Measurements from ENCODE around the gene TSTD2. TPM values are rescaled to one million over a fixed set of nuclear protein-coding genes. Genes with fewer than 3 reads are reported as not detected.

Gene TSTD2
- total RNA-seq, 1 experiment from 2014 or later, result 29.2 TPM

- Histone ChIP-seq H3K9me3 (ENCODE audit: low read length) (no peaks in the 10 kb centered on the region), H3K9me2 (replicated peaks; ENCODE audit: insufficient read depth, low read length) (no peaks in the 10 kb centered on the region), H3K27ac (ENCODE audit: low read length) (no peak overlapping the region), H2AFZ (ENCODE audit: low read length) (no peak overlapping the region), H3K4me2 (ENCODE audit: low read depth, low read length, poor library complexity, severe bottlenecking) (no peak overlapping the region), H3K79me2 (ENCODE audit: low read length) (no peaks in the 10 kb centered on the region), H3K27me3 (ENCODE audit: low read length) (no peaks in the 10 kb centered on the region), H3K4me1 (ENCODE audit: low read length) (no peaks in the 10 kb centered on the region), H3K36me3 (ENCODE audit: insufficient read depth, low read length) (peaks cover 40% of the 10 kb centered on the region; the same call in 1 of the 2 replicates), H3K9ac (ENCODE audit: low read length) (no peak overlapping the region), H4K20me1 (ENCODE audit: insufficient read depth, low read depth, low read length) (no peaks in the 10 kb centered on the region), H3K4me3 (ENCODE audit: low read length) (no peak overlapping the region)
- no peak for DNase-seq
These were observed 30.7 kb downstream of the TSTD2 start for GRCh38 chr9:97602430-97602829.

- Histone ChIP-seq H3K9ac (ENCODE audit: low read length) (no peak overlapping the region), H3K9me2 (replicated peaks; ENCODE audit: insufficient read depth, low read length) (no peaks in the 10 kb centered on the region), H3K79me2 (ENCODE audit: low read length) (no peaks in the 10 kb centered on the region), H3K36me3 (ENCODE audit: insufficient read depth, low read length) (peaks cover 38% of the 10 kb centered on the region; the same call in 1 of the 2 replicates), H3K4me1 (ENCODE audit: low read length) (no peaks in the 10 kb centered on the region), H3K27me3 (ENCODE audit: low read length) (no peaks in the 10 kb centered on the region), H3K4me3 (ENCODE audit: low read length) (no peak overlapping the region), H3K9me3 (ENCODE audit: low read length) (no peaks in the 10 kb centered on the region), H4K20me1 (ENCODE audit: insufficient read depth, low read depth, low read length) (no peaks in the 10 kb centered on the region), H3K27ac (ENCODE audit: low read length) (no peak overlapping the region), H2AFZ (ENCODE audit: low read length) (no peak overlapping the region), H3K4me2 (ENCODE audit: low read depth, low read length, poor library complexity, severe bottlenecking) (no peak overlapping the region)
- no peak for DNase-seq
These were observed 31.8 kb downstream of the TSTD2 start for GRCh38 chr9:97601228-97601898.

- no peak overlapping the region for H3K4me2 ChIP-seq (ENCODE audit: low read depth, low read length, poor library complexity, severe bottlenecking)
- no peaks in the 10 kb centered on the region for H3K79me2 ChIP-seq (ENCODE audit: low read length)
- H3K9me2 ChIP-seq (replicated peaks; ENCODE audit: insufficient read depth, low read length), result no peaks in the 10 kb centered on the region
- H2AFZ ChIP-seq (ENCODE audit: low read length), result no peak overlapping the region
- H4K20me1 ChIP-seq (ENCODE audit: insufficient read depth, low read depth, low read length), result no peaks in the 10 kb centered on the region
- no peak overlapping the region for H3K9ac ChIP-seq (ENCODE audit: low read length)
- H3K4me3 ChIP-seq (ENCODE audit: low read length), result no peak overlapping the region
- no peak overlapping the region for H3K27ac ChIP-seq (ENCODE audit: low read length)
- no peaks in the 10 kb centered on the region for H3K27me3 ChIP-seq (ENCODE audit: low read length)
- peaks cover 35% of the 10 kb centered on the region; the same call in 1 of the 2 replicates for H3K36me3 ChIP-seq (ENCODE audit: insufficient read depth, low read length)
- H3K4me1 ChIP-seq (ENCODE audit: low read length), result no peaks in the 10 kb centered on the region
- no peak for DNase-seq
- H3K9me3 ChIP-seq (ENCODE audit: low read length), result no peaks in the 10 kb centered on the region
These were observed 32.5 kb downstream of the TSTD2 start for GRCh38 chr9:97600531-97601227.

DNA sequence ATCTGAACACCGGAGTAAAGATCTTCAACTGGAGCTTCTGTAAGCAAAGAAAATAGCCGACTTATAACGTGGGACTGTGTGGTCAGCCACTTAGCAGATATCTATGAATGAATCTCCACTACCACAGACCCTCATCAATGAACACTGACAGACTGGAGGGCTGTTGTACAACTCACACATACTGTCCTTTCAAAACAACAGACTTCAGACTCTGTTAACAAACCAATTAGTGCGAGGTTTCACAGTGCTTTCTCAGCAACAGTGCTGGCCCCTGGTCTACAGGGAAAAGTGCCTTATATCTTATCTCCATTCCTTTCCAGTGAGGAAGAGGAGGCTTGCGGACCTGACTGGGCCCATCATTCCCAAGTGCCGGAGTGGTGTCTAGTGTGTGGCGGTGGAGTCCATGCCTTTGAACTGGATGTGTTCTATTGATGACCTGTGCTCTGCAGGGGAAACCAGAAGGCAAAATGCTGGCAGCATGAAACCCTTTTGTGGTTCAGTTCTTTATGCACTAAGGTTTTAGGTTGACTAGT lies 33.8 kb downstream of the TSTD2 start:
- DNase-seq, result no peak
- Histone ChIP-seq H3K4me1 (ENCODE audit: low read length) (peaks cover 3% of the 10 kb centered on the region; the same call in 1 of the 2 replicates), H3K4me2 (ENCODE audit: low read depth, low read length, poor library complexity, severe bottlenecking) (no peak overlapping the region), H2AFZ (ENCODE audit: low read length) (no peak overlapping the region), H3K79me2 (ENCODE audit: low read length) (no peaks in the 10 kb centered on the region), H3K36me3 (ENCODE audit: insufficient read depth, low read length) (peaks cover 27% of the 10 kb centered on the region; the same call in 1 of the 2 replicates), H3K27me3 (ENCODE audit: low read length) (no peaks in the 10 kb centered on the region), H3K9me2 (replicated peaks; ENCODE audit: insufficient read depth, low read length) (no peaks in the 10 kb centered on the region), H3K9ac (ENCODE audit: low read length) (no peak overlapping the region), H4K20me1 (ENCODE audit: insufficient read depth, low read depth, low read length) (no peaks in the 10 kb centered on the region), H3K4me3 (ENCODE audit: low read length) (no peak overlapping the region), H3K9me3 (ENCODE audit: low read length) (no peaks in the 10 kb centered on the region), H3K27ac (ENCODE audit: low read length) (no peak overlapping the region)

DNA sequence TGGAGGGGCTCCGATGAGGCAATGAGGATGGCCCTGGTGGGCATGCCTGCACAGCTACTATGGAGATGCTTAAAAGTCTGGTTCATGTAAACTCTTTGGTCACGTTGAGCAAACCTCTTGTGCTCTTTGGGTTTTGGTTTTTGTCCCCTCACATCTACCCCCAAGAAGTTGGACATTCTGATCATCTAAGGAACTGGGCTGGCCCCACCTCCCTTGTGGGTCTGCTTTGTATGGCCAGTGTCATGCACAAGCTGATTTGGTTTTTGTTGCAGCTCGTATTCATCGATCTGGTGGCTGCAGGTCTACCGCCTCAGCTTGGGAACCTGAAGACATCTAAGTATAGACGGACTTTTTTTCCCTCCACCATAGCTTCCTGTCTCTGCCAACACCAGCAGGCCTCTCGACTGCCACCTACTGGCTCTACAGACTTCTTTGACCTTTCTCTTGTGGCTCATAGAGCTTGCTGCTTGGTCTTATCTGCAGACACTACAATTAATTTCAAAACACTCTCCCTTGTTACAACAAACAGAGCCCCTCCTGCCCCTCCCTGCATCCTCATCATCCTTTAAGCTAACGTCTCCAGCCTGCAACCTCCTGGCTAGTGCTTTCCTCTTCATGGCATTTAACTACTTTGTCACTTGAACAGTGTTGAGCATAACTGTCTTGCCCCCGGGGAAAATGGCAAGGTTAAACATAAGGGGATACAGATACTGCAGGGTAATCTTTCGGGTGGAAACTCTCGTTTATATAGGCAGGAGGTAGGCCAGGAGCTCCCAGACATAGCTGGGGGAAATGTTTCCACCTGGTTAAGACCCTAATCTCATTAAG lies 34.5 kb downstream of the TSTD2 start:
- Histone ChIP-seq H3K9ac (ENCODE audit: low read length) (no peak overlapping the region), H3K27me3 (ENCODE audit: low read length) (no peaks in the 10 kb centered on the region), H3K9me2 (replicated peaks; ENCODE audit: insufficient read depth, low read length) (no peaks in the 10 kb centered on the region), H2AFZ (ENCODE audit: low read length) (no peak overlapping the region), H3K79me2 (ENCODE audit: low read length) (no peaks in the 10 kb centered on the region), H3K4me2 (ENCODE audit: low read depth, low read length, poor library complexity, severe bottlenecking) (peak overlapping the region; percentile 16), H4K20me1 (ENCODE audit: insufficient read depth, low read depth, low read length) (no peaks in the 10 kb centered on the region), H3K36me3 (ENCODE audit: insufficient read depth, low read length) (peaks cover 21% of the 10 kb centered on the region; the same call in 1 of the 2 replicates), H3K4me3 (ENCODE audit: low read length) (no peak overlapping the region), H3K4me1 (ENCODE audit: low read length) (peaks cover 10% of the 10 kb centered on the region), H3K9me3 (ENCODE audit: low read length) (no peaks in the 10 kb centered on the region), H3K27ac (ENCODE audit: low read length) (no peak overlapping the region)
- DNase-seq, result peak; percentile 92

DNA sequence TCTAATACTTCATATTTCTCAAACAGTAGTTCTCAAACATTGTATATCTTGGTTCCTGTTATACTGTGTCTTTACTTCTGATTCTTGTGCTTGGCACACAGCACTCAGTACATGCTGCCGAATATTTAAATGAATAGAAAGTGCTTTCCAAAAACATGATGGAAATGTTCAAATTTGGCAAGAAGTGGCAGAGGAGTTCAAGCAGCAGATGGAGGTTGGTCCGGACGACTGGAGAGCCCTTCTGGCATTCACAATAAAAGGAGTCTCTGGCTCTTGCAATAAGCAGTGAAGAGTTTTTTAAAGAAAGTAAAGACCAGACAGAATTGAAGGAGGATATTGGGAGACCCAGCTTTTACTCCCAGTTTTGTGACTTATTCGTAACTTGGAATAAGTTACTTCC lies 36.3 kb downstream of the TSTD2 start:
- no peak overlapping the region for H2AFZ ChIP-seq (ENCODE audit: low read length)
- peaks cover 11% of the 10 kb centered on the region for H3K4me1 ChIP-seq (ENCODE audit: low read length)
- no peak for DNase-seq
- no peak overlapping the region for H3K4me2 ChIP-seq (ENCODE audit: low read depth, low read length, poor library complexity, severe bottlenecking)
- no peak overlapping the region for H3K9ac ChIP-seq (ENCODE audit: low read length)
- H3K9me2 ChIP-seq (replicated peaks; ENCODE audit: insufficient read depth, low read length), result no peaks in the 10 kb centered on the region
- no peaks in the 10 kb centered on the region for H3K79me2 ChIP-seq (ENCODE audit: low read length)
- no peak overlapping the region for H3K27ac ChIP-seq (ENCODE audit: low read length)
- no peaks in the 10 kb centered on the region for H3K27me3 ChIP-seq (ENCODE audit: low read length)
- no peaks in the 10 kb centered on the region for H4K20me1 ChIP-seq (ENCODE audit: insufficient read depth, low read depth, low read length)
- peaks cover 12% of the 10 kb centered on the region; the same call in 1 of the 2 replicates for H3K36me3 ChIP-seq (ENCODE audit: insufficient read depth, low read length)
- no peaks in the 10 kb centered on the region for H3K9me3 ChIP-seq (ENCODE audit: low read length)
- H3K4me3 ChIP-seq (ENCODE audit: low read length), result no peak overlapping the region

DNA sequence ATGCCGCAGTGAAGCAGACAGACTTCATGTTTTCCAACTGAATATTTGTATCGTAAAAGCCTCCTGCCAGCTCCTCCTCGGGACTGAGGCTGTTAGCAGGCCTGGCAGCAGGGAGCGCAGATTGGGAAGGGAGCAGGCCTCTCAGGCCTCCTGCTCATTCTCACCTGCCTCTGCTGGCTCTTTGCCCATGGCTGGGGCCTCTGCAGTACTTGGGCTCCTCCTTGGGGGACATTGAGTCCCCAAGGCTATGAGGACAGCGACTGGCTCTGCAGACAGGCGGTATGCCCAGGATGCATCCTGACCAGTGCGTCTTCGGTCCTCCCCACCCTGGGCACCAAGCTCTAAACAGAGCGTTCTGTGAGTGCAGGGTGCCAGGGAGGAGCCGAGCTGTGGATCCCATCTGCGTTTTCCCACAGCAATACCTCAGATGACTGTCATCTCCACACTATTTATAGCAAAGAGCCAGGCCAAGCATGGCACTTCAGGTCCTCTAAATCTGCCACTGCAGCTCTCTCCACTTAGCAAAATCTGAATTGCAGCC lies 38.7 kb downstream of the TSTD2 start:
- Histone ChIP-seq H3K4me1 (ENCODE audit: low read length) (peaks cover 11% of the 10 kb centered on the region), H3K9me3 (ENCODE audit: low read length) (no peaks in the 10 kb centered on the region), H2AFZ (ENCODE audit: low read length) (no peak overlapping the region), H3K9me2 (replicated peaks; ENCODE audit: insufficient read depth, low read length) (no peaks in the 10 kb centered on the region), H3K79me2 (ENCODE audit: low read length) (no peaks in the 10 kb centered on the region), H3K4me2 (ENCODE audit: low read depth, low read length, poor library complexity, severe bottlenecking) (no peak overlapping the region), H3K4me3 (ENCODE audit: low read length) (no peak overlapping the region), H4K20me1 (ENCODE audit: insufficient read depth, low read depth, low read length) (no peaks in the 10 kb centered on the region), H3K9ac (ENCODE audit: low read length) (no peak overlapping the region), H3K27me3 (ENCODE audit: low read length) (no peaks in the 10 kb centered on the region), H3K36me3 (ENCODE audit: insufficient read depth, low read length) (no peaks in the 10 kb centered on the region), H3K27ac (ENCODE audit: low read length) (no peak overlapping the region)
- DNase-seq, result no peak
